ENCODE measurements around the gene GAREM1.
"Not testable (repeated sequence)": the region's sequence is repeated elsewhere in the genome, so short reads cannot be mapped to it uniquely, and the experiment has no call there.

Gene GAREM1

GRCh38 chr18:32470714-32471633 is at the start of gene GAREM1:
Gene GAREM1, minus strand, starts transcription at chr18:32470882. Its CDS starts 454 bp downstream, at chr18:32470428.
- H3K4me3 ChIP-seq (ENCODE audit: low read depth, low read length): peak within 1 kb of the TSS; percentile 48
- peak; percentile 60 for DNase-seq (ENCODE audit: low read depth)
- TF ChIP-seq CTCF (IDR thresholded peaks at IDR 0.05; ENCODE audit: low read depth, low read length, missing control alignments): peak; percentile 47

GRCh38 chr18:32511147-32511546 is 40.5 kb upstream of the GAREM1 start:
- DNase-seq (ENCODE audit: low read depth): no peak
- no peak overlapping the region for H3K4me3 ChIP-seq (ENCODE audit: low read depth, low read length)
- TF ChIP-seq CTCF (IDR thresholded peaks at IDR 0.05; ENCODE audit: low read depth, low read length, missing control alignments): no peak

GRCh38 chr18:32509111-32509510 is 38.4 kb upstream of the GAREM1 start:
- no peak for DNase-seq (ENCODE audit: low read depth)
- no peak for TF ChIP-seq CTCF (IDR thresholded peaks at IDR 0.05; ENCODE audit: low read depth, low read length, missing control alignments)
- no peak overlapping the region for H3K4me3 ChIP-seq (ENCODE audit: low read depth, low read length)

- no peak overlapping the region for H3K4me3 ChIP-seq (ENCODE audit: low read depth, low read length)
- no peak for DNase-seq (ENCODE audit: low read depth)
- TF ChIP-seq CTCF (IDR thresholded peaks at IDR 0.05; ENCODE audit: low read depth, low read length, missing control alignments): no peak
Measured at GRCh38 chr18:32507093-32507492, 36.4 kb upstream of the GAREM1 start.

- H3K4me3 ChIP-seq (ENCODE audit: low read depth, low read length): no peak overlapping the region
- TF ChIP-seq CTCF (IDR thresholded peaks at IDR 0.05; ENCODE audit: low read depth, low read length, missing control alignments): no peak
Measured at GRCh38 chr18:32502014-32502413, 31.3 kb upstream of the GAREM1 start.

GRCh38 chr18:32501242-32501641 is 30.6 kb upstream of the GAREM1 start:
- DNase-seq (ENCODE audit: low read depth); H3K4me3 ChIP-seq (ENCODE audit: low read depth, low read length): not testable (repeated sequence)

More at GRCh38 chr18:32502014-32502413, 31.3 kb upstream of the GAREM1 start:
- no peak for DNase-seq (ENCODE audit: low read depth)

- no peak overlapping the region for H3K4me3 ChIP-seq (ENCODE audit: low read depth, low read length)
- no peak for DNase-seq (ENCODE audit: low read depth)
- no peak for TF ChIP-seq CTCF (IDR thresholded peaks at IDR 0.05; ENCODE audit: low read depth, low read length, missing control alignments)
Measured at GRCh38 chr18:32483002-32483401, 12.3 kb upstream of the GAREM1 start.

Data from GM12864 (cell line).